Transverse colon (tissue), 4 donors: ENCODE data around the gene IKZF1. TPM values are rescaled to one million over a fixed set of nuclear protein-coding genes. Genes with fewer than 3 reads are reported as not detected.

Experiments used
- DNase-seq: peaks from one replicate; pipeline ENCODE4 v3.0.0-alpha.2; 2019
- H3K27ac ChIP-seq, 4 donors: fragments of 200-600 bp; sonication (generic); 2 replicates each; pipeline ENCODE4 v1.5.1; 2016 to 2018; ENCODE audit warnings: inconsistent platforms in 4 of 4
- H3K27me3 ChIP-seq: fragments of 200-600 bp; sonication (generic); 2 replicates; pipeline ENCODE4 v1.5.1; 2017; ENCODE audit warnings: inconsistent platforms
- H3K36me3 ChIP-seq, 4 donors: fragments of 200-600 bp; sonication (generic); 2 replicates each; pipeline ENCODE4 v1.5.1; 2017 to 2019; ENCODE audit warnings: inconsistent platforms in 4 of 4
- H3K4me1 ChIP-seq, 4 donors: fragments of 200-600 bp; sonication (generic); 2 replicates each; pipeline ENCODE4 v1.5.1; 2017 to 2020; ENCODE audit warnings: inconsistent platforms in 4 of 4
- H3K4me3 ChIP-seq, 4 donors: fragments of 200-600 bp; sonication (generic); 1 replicate in 1 of 4; 2 replicates in 3 of 4; pipeline versions ENCODE4 v1.5.1 to v1.6.1; 2017 to 2019; ENCODE audit warnings: inconsistent platforms in 4 of 4
- H3K9me3 ChIP-seq, 2 donors: fragments of 200-600 bp; sonication (generic); 2 replicates each; pipeline ENCODE4 v1.5.1; 2017 to 2019; ENCODE audit warnings: inconsistent platforms in 2 of 2
- CTCF ChIP-seq, 5 experiments: fragments of 200-600 bp in 3 of 5; fragments of 450-650 bp in 2 of 5; sonication (generic) in 3 of 5; IDR thresholded peaks; 1 replicate in 2 of 5; 2 replicates in 3 of 5; pipeline ENCODE4 v1.5.1; 2016 to 2017; ENCODE audit warnings: antibody characterized with exemption in 5 of 5, inconsistent platforms in 3 of 5, mild to moderate bottlenecking in 2 of 5, moderate library complexity in 1 of 5
- EP300 ChIP-seq: sonication (generic); formaldehyde crosslinking; IDR thresholded peaks from one replicate; pipeline ENCODE4 v1.6.1; 2017; ENCODE audit warnings: antibody characterized with exemption, low read depth
- POLR2A ChIP-seq: fragments of 450-650 bp; IDR thresholded peaks from one replicate; pipeline ENCODE4 v1.6.1; 2016; ENCODE audit warnings: antibody characterized with exemption, mild to moderate bottlenecking, moderate library complexity
- POLR2AphosphoS5 ChIP-seq, 3 donors: sonication (generic); formaldehyde crosslinking; IDR thresholded peaks; one replicate each; pipeline ENCODE4 v1.6.1; 2016; ENCODE audit warnings: antibody characterized with exemption in 3 of 3
- WGBS, 2 donors: methylation state at CpG; one replicate each; pipeline ENCODE4 v1.1.5; 2018; ENCODE audit warnings: low coverage in 1 of 2; 5-methylcytosine and 5-hydroxymethylcytosine counted together
- in situ Hi-C, 4 donors: fragments of 200-750 bp; cut with MboI; loops; one replicate each; pipeline versions ENCODE4 v1.15.0 to v1.15.1; 2017; ENCODE audit warnings: low sequenced_read_pairs in 3 of 4, low pct_ligation_motif_present in 1 of 4, low pct_unique_long_range_greater_than_20kb in 1 of 4
- intact Hi-C: fragments of 100-400 bp; cut with DNase I; formaldehyde crosslinking; loops from one replicate; pipeline ENCODE4 v1.15.1; 2023; ENCODE audit warnings: low total_unique reads
- total RNA-seq, 4 donors: library from RNA; depleted of rRNA; stranded (reverse); fragments of >200 nt; gene quantifications; one replicate each; pipeline ENCODE4 v1.1.0, GENCODE V29; 2016

Gene IKZF1
- total RNA-seq, 4 donors from 2014 or later, result 9.2 to 116 (median 29.1) TPM

- DNase-seq, result no peak
- in situ Hi-C loops, result loop anchor here in 1 of 4 donors (25.0 kb wide), 1 partner anchor 193 kb away; no protein-coding TSS in a partner anchor
- 75% methylated on average over 7 of the region's 7 CpGs; no CpG with 5 or more reads in 1 of the 2 donors for WGBS, 2 donors
- intact Hi-C loops, result no loop called here
- Histone ChIP-seq H3K9me3 (no peaks in the 10 kb centered on the region), H3K4me1 (no peaks in the 10 kb centered on the region), H3K27ac (no peak overlapping the region), H3K4me3 (no peak overlapping the region), H3K36me3 (no peaks in the 10 kb centered on the region), H3K27me3 (peaks cover 5% of the 10 kb centered on the region)
- TF ChIP-seq CTCF (IDR thresholded peaks at IDR 0.05) (no peak), POLR2AphosphoS5 (IDR thresholded peaks at IDR 0.05) (no peak), POLR2A (no peak), EP300 (no peak)
These were observed 100.7 kb downstream of the IKZF1 start for GRCh38 chr7:50405221-50405620.

- H3K4me3 ChIP-seq, result no peak overlapping the region
- no peak for TF ChIP-seq POLR2AphosphoS5 (IDR thresholded peaks at IDR 0.05)
- no peak for TF ChIP-seq EP300
- TF ChIP-seq POLR2A, result no peak
- TF ChIP-seq CTCF (IDR thresholded peaks at IDR 0.05), result no peak
- no peaks in the 10 kb centered on the region for H3K9me3 ChIP-seq
- 73% methylated on average over 5 of the region's 5 CpGs; no CpG with 5 or more reads in 1 of the 2 donors for WGBS, 2 donors
- intact Hi-C loops, result no loop called here
- H3K4me1 ChIP-seq, result no peaks in the 10 kb centered on the region
- no peak overlapping the region for H3K27ac ChIP-seq
- DNase-seq, result no peak
- peaks cover 4% of the 10 kb centered on the region for H3K27me3 ChIP-seq
- no peaks in the 10 kb centered on the region for H3K36me3 ChIP-seq
- in situ Hi-C loops, result loop anchor here in 1 of 4 donors (25.0 kb wide), 1 partner anchor 195 kb away; no protein-coding TSS in a partner anchor
These were observed 102.4 kb downstream of the IKZF1 start for GRCh38 chr7:50406935-50407334.

GRCh38 chr7:50409856-50410745, 105.6 kb downstream of the IKZF1 start:
- H3K4me1 ChIP-seq, result no peaks in the 10 kb centered on the region
- in situ Hi-C loops (loop anchor here in 3 of 4 donors (10.0 to 25.0 kb wide), 2 partner anchors 198 to 205 kb away; no protein-coding TSS in a partner anchor), intact Hi-C loops (loop anchor here (10.0 kb wide), 1 partner anchor 315 kb away; the partner anchor contains the start of gene ZPBP)
- TF ChIP-seq EP300, result no peak
- no peak for TF ChIP-seq POLR2A
- no peak for TF ChIP-seq CTCF (IDR thresholded peaks at IDR 0.05)
- TF ChIP-seq POLR2AphosphoS5 (IDR thresholded peaks at IDR 0.05), result no peak
- no peak overlapping the region for H3K4me3 ChIP-seq
- no peaks in the 10 kb centered on the region for H3K9me3 ChIP-seq
- H3K27me3 ChIP-seq, result no peaks in the 10 kb centered on the region
- DNase-seq, result peak; percentile 43
- peak overlapping the region in 3 of 4 donors; percentile 15 to 29 (median 21) for H3K27ac ChIP-seq
- H3K36me3 ChIP-seq, result no peaks in the 10 kb centered on the region
- 62 to 70% methylated on average over 2 to 16 of the region's 17 CpGs for whole genome bisulfite sequencing, 2 donors

- Histone ChIP-seq H3K27me3 (no peaks in the 10 kb centered on the region), H3K4me3 (no peak overlapping the region), H3K27ac (peak overlapping the region in 1 of 4 donors; percentile 17), H3K9me3 (no peaks in the 10 kb centered on the region), H3K4me1 (no peaks in the 10 kb centered on the region), H3K36me3 (no peaks in the 10 kb centered on the region)
- intact Hi-C loops, result loop anchor here (10.0 kb wide), 1 partner anchor 317 kb away; the partner anchor contains the start of gene ZPBP
- in situ Hi-C loops, result loop anchor here in 3 of 4 donors (10.0 to 25.0 kb wide), 2 partner anchors 199 to 207 kb away; no protein-coding TSS in a partner anchor
- 84% methylated on average over 6 of the region's 6 CpGs; no CpG with 5 or more reads in 1 of the 2 donors for WGBS, 2 donors
- DNase-seq, result no peak
- no peak for TF ChIP-seq CTCF (IDR thresholded peaks at IDR 0.05)
- TF ChIP-seq POLR2A, result no peak
- no peak for TF ChIP-seq POLR2AphosphoS5 (IDR thresholded peaks at IDR 0.05)
- TF ChIP-seq EP300, result no peak
These were observed 106.8 kb downstream of the IKZF1 start for GRCh38 chr7:50411332-50411731.
